HG03108 (cell line): ENCODE results near the gene PCDH9.
"Not testable (repeated sequence)": the region's sequence is repeated elsewhere in the genome, so short reads cannot be mapped to it uniquely, and the experiment has no call there.

Source experiments
- ATAC-seq: cut with Tn5 transposase; IDR thresholded peaks from one replicate; pipeline ENCODE4 v1.9.1; 2021; ENCODE audit warnings: moderate library complexity; ENCODE audit not compliant: unreplicated experiment

Gene PCDH9

GRCh38 chr13:66322936-66323335 is 907.2 kb downstream of the PCDH9 start:
- ATAC-seq, result no peak

GRCh38 chr13:66322193-66322740 is 907.9 kb downstream of the PCDH9 start:
- ATAC-seq, result no peak

- ATAC-seq, result no peak
These were observed 915.2 kb downstream of the PCDH9 start for GRCh38 chr13:66314911-66315310.

- no peak for ATAC-seq
These were observed 916.7 kb downstream of the PCDH9 start for GRCh38 chr13:66313413-66313812.

- no peak for ATAC-seq
These were observed 917.6 kb downstream of the PCDH9 start for GRCh38 chr13:66312312-66313087.

- no peak for ATAC-seq
These were observed 924.0 kb downstream of the PCDH9 start for GRCh38 chr13:66305961-66306617.

GRCh38 chr13:66301482-66301881 is 928.7 kb downstream of the PCDH9 start:
- no peak for ATAC-seq

- no peak for ATAC-seq
These were observed 929.1 kb downstream of the PCDH9 start for GRCh38 chr13:66301006-66301405.

GRCh38 chr13:66296875-66297274 is 933.3 kb downstream of the PCDH9 start:
- no peak for ATAC-seq

- no peak for ATAC-seq
These were observed 933.8 kb downstream of the PCDH9 start for GRCh38 chr13:66296328-66296727.

- ATAC-seq, result not testable (repeated sequence)
These were observed 943.3 kb downstream of the PCDH9 start for GRCh38 chr13:66286806-66287205.

GRCh38 chr13:66275416-66275815 is 954.7 kb downstream of the PCDH9 start:
- no peak for ATAC-seq

- no peak for ATAC-seq
These were observed 957.1 kb downstream of the PCDH9 start for GRCh38 chr13:66273011-66273410.

- ATAC-seq, result no peak
These were observed 963.4 kb downstream of the PCDH9 start for GRCh38 chr13:66266761-66267160.

- no peak for ATAC-seq
These were observed 963.8 kb downstream of the PCDH9 start for GRCh38 chr13:66266348-66266747.

GRCh38 chr13:66265371-66265770 is 964.8 kb downstream of the PCDH9 start:
- no peak for ATAC-seq

- ATAC-seq, result no peak
These were observed 965.2 kb downstream of the PCDH9 start for GRCh38 chr13:66264971-66265370.

GRCh38 chr13:66262330-66262729 is 967.8 kb downstream of the PCDH9 start:
- ATAC-seq, result no peak

- not testable (repeated sequence) for ATAC-seq
These were observed 970.7 kb downstream of the PCDH9 start for GRCh38 chr13:66259426-66259825.
